ACHN (cell line): Measurements from ENCODE around the gene SETD2.

Source experiments
- DNase-seq: peaks from one replicate; pipeline ENCODE4 v3.0.0-alpha.2; 2015
- in situ Hi-C: cut with HindIII; loops from 2 replicates; pipeline ENCODE4 v1.10.0; 2017; ENCODE audit warnings: low sequenced_read_pairs, low pct_ligation_motif_present, low pct_unique_long_range_greater_than_20kb

The SETD2 gene

DNA sequence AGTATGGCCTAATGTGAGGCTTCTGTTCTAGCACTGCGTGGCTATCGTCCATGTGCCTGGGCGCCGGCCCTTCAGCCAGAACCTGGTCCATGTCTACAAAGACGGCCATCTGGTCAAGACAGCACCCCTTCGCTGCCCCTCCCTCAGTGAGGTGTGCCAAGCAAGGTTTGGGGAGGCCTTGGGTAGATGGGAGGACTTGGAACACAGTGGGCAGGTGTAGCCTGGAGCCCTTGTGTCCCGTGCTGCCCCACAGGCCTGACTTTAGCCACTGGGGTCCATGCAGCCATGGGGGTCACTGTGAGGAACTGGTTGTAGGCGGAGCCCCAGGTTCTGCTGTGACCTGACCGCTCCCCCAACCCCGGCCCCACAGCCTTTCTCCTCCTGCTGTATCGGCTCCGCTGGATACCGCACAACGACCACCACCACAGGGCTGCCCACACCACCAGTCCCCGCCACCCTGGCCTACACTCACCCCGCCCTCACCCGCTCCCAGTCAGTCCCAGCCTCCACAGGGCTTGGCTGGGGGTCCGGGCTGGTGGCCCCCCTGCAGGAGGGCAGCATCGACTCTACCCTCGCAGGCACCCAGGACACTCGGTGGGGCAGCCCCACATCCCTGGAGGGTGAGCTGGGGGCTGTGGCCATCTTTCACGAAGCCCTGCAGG, 167.9 kb downstream of the SETD2 start:
- DNase-seq = no peak
- in situ Hi-C loops = no loop called here

DNA sequence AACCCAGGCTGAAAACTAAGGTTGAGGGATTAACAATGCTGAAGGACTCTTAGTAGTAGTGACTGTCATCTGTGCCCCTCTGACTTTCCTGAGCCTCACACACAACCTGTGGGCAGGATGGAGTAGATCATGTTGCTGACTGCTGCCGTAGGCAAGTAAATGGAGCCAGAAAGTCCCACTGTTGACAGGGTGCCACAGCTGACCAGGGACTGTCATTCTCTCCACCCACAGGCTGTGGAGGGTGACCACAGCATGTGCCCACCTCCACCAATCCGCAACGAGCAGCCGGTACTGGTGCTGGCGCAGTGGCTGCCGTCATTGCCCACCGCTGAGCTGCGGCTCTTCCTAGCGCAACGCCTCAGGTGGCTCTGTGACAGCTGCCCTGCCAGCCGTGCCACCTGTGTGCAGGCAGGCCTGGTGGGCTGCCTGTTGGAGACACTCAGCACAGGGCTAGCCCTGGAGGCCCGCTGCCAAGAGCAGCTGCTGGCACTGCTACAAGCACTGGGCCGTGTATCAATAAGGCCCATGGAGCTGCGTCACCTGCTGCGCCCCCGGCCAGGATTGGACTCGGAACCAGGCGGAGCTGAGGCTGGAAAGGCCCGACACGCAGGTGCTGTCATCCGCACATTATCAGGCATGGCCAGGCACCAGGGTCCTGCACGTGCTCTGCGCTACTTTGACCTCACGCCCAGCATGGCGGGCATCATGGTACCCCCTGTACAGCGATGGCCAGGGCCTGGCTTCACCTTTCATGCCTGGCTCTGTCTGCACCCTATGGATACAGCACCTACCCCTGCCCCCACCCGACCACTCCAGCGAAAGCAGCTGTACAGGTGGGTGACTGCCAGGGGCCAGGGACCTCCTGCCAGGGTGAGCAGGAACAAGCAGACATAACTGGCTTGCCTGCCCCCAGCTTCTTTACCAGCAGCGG, 168.8 kb downstream of the SETD2 start:
- in situ Hi-C loops = no loop called here
- DNase-seq = no peak

GRCh38 chr3:46993986-46994385, 169.9 kb downstream of the SETD2 start:
- no peak for DNase-seq
- in situ Hi-C loops = no loop called here

- in situ Hi-C loops = no loop called here
- DNase-seq = no peak
Measured at GRCh38 chr3:46993292-46993691, 170.6 kb downstream of the SETD2 start.

- no peak for DNase-seq
- in situ Hi-C loops = no loop called here
Measured at GRCh38 chr3:46992231-46992630, 171.7 kb downstream of the SETD2 start.

GRCh38 chr3:46991406-46992165, 172.3 kb downstream of the SETD2 start:
- in situ Hi-C loops = no loop called here
- no peak for DNase-seq

GRCh38 chr3:46990573-46991374, 173.1 kb downstream of the SETD2 start:
- DNase-seq = no peak
- in situ Hi-C loops = no loop called here

- in situ Hi-C loops = no loop called here
- DNase-seq = no peak
Measured at GRCh38 chr3:46989146-46989810, 174.6 kb downstream of the SETD2 start.

- in situ Hi-C loops = no loop called here
- DNase-seq = no peak
Measured at GRCh38 chr3:46988616-46989015, 175.3 kb downstream of the SETD2 start.

DNA sequence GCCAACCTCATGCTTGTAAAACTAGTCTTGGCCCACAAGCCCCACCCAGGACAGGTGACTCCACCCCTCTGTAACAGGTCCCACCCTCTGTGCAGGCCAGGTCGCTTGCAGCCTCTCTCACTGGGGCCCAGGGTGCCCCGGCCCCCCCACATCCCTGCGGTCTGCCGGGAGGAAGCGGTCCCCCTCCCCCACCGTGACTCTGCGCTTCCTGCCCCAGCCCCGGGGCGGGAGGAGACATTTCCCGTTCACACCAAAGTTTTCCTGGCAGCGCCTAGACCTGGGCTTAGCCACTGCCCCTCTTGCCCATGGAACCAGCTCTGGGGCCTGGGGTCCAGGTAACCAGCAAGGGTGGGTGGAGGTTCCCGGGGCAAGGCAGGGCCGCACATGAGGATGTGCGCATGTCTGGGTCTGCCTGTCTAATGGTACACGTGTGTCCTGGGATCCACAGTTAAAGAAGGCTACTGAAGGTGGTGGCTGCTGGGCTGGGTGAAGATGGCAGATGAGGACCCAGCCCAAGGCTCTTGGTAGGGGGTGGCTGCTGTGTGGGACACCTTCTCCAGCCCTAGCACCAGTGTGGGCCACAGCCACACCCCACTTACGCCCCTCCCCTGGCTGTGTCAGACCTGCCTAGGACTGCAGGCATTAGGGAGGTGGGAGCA, 176.0 kb downstream of the SETD2 start:
- no peak for DNase-seq
- in situ Hi-C loops = no loop called here

GRCh38 chr3:46987319-46987742, 176.6 kb downstream of the SETD2 start:
- in situ Hi-C loops = no loop called here
- no peak for DNase-seq

GRCh38 chr3:46986782-46987310, 177.1 kb downstream of the SETD2 start:
- in situ Hi-C loops = no loop called here

DNA sequence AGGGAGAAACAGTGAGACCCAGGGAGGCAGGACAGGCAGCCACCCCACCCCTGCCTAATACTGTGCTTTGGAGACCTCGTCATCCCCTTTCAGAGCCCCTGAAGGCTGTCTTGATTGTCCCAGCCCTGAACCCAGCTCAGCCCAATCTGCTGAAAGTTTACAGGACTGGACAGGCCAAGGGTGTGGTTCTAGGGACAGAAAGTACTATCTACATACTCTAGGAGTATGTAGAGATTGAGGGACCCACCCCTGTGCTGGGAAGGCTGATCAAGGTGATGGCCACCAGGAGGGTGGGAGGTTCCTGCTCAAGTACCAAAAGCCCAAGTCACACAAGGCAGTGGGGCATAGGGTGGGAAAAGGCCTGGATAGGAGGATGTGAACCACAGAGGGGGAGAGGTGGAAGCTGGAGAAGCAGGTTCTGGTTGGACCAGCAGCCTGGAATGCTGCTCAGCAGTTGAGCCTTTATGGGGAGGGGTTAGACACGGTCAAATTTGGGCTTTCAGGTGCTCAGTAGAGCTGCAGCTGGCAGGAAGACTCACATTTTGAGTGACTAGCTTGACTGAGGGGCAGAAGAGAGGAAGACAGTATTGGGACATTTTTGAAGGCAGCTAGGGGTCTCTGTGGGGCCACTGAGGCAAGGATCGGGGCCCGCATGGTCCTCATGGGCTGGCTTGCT, 177.7 kb downstream of the SETD2 start:
- in situ Hi-C loops = no loop called here
- no peak for DNase-seq

More at GRCh38 chr3:46986782-46987310, 177.1 kb downstream of the SETD2 start:
- no peak for DNase-seq

- in situ Hi-C loops = no loop called here
- no peak for DNase-seq
Measured at GRCh38 chr3:46985588-46985987, 178.3 kb downstream of the SETD2 start.

GRCh38 chr3:46984591-46985459, 179.1 kb downstream of the SETD2 start:
- DNase-seq = no peak
- in situ Hi-C loops = no loop called here

- DNase-seq = no peak
- in situ Hi-C loops = no loop called here
Measured at GRCh38 chr3:46982546-46982945, 181.4 kb downstream of the SETD2 start.
